GM19463 (cell line): ENCODE results near the gene PRM3.

Experiments
- ATAC-seq: cut with Tn5 transposase; IDR thresholded peaks from one replicate; pipeline ENCODE4 v1.9.1; 2021; ENCODE audit warnings: mild to moderate bottlenecking, moderate library complexity; ENCODE audit not compliant: unreplicated experiment

PRM3 gene

DNA sequence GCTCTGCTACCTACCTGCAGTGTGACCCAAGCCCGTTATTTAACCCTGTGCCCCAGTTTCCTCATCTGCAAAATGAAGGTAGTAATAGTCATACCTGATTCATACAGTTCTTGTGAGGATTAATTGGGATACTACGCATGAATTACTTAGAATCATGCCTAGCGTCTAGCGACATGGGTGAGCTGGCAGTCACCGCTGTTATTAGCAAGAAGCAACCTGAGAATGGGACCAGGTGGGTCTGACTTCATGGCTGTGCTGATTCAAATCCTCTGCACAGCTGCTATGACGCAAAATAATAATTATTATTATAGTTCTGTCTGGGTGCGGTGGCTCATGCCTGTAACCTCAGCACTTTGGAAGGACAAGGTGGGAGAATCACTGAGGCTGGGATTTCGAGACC, 25.3 kb downstream of the PRM3 start:
- no peak for ATAC-seq

- no peak for ATAC-seq
These were observed 27.4 kb downstream of the PRM3 start for GRCh38 chr16:11245988-11246387.

GRCh38 chr16:11245222-11245737, 28.1 kb downstream of the PRM3 start:
- ATAC-seq = no peak

- no peak for ATAC-seq
These were observed 30.8 kb downstream of the PRM3 start for GRCh38 chr16:11242658-11243057.

DNA sequence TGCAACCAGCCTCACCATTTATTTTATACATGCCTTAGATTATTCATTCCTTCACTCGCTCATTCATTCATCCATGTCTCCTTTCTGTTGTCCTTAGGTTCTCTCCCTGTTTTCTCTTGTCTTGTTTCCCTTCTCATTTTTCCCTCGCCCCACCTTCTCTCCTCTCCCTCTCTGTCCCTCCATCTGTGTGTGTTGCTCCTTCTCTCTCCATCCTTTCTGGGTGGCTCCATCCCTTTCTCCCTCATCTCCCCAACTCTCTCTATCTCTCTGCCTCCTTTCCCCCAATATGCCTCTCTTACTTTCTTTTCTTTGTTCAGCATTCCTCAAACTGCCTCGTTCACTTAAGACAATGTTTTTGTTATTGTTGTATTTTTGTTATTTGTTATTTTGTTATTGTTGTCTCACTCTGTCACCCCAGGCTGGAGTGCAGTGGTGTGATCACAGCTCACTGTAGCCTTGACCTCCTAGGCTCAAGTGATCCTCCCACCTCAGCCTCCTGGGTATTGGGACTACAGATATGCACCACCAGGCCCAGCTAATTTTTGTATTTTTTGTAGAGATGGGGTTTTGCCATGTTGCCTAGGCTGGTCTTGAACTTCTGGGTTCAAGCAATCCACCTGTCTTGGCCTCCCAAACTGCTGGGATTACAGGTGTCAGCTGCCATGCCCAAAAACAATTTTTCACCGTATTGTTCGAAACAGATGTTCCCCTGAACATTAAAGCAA, 31.8 kb downstream of the PRM3 start:
- ATAC-seq = no peak

- ATAC-seq = no peak
These were observed 32.6 kb downstream of the PRM3 start for GRCh38 chr16:11240636-11241473.

DNA sequence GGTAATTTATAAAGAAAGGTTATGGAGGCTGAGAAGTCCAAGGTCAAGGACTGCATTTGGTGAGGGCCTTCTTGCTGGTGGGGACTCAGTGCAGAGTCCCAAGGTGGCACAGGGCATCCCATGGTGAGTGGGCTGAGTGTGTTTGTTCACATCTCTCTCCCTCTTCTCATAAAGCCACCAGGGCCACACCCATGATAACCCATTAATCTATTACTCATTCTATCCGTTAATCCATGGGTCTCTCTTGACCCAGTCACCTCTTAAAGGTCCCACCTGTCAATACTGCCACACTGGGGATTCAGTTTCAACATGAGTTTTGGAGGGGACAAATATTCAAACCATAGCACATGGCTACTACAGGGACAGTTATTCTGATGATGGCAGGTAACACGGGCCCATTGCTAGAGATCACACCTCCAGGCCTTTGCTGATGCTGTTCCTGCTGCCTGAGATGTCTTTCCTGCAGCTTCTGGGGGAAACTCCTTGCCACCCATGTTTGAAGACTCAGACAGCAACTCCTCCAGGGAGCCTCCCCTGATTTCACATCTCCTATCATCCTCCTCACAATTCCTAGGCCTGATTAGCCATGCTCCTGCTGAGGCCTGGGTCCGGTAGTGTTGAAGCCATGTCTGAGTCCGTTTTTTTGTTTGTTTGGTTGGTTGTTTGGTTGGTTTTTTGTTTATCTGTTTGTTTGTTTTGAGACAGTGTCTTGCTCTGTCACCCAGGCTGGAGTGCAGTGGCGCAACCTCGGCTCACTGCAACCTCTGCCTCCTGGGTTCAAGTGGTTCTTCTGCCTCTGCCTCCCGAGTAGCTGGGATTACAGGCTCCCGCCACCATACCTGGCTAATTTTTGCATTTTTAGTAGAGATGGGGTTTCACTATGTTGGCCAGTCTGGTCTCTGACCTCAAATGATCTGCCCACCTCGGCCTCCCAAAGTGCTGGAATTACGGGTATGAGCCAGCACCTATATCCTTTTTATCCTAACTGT, 33.5 kb downstream of the PRM3 start:
- ATAC-seq = no peak

- no peak for ATAC-seq
These were observed 34.9 kb downstream of the PRM3 start for GRCh38 chr16:11238272-11239202.

DNA sequence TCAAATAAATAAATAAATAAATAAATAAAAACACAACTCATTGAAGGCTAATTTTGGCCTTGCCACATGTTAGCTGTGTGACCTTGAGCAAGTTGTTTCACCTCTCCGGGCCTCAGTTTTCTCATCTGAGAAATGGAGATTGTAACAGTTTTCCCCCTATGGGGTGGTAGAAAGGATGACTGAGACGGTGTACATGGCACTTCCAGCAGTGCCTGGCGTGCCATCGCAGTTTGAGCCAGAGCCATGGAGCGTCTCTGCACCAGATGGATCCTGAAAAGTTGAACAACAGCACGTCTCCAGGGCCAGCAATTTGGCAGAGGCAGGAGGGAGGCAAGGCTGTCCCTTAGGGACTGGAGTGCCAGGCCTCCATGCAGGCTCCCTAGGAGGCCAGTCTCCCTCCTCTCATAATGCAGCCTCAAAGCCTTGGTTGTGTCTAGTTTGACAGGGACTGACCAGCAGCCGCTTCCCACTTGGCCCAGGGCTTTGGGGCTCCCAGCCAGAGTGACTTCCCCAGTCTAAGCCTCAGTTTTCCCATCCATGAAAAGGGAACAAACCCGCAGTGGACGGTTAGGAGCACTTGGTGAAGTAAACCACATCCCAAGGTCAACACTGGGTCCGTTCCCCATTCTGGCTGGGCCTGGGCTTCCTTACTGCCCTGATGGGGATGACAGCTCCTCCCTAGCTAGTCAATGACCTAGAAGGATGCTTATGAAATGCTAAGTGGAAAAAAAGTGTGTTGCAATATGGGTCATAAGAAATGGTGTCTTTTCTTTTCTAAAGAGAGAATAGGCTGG, 36.8 kb downstream of the PRM3 start:
- no peak for ATAC-seq

- no peak for ATAC-seq
These were observed 37.8 kb downstream of the PRM3 start for GRCh38 chr16:11235703-11235991.

- ATAC-seq = no peak
These were observed 38.3 kb downstream of the PRM3 start for GRCh38 chr16:11234884-11235702.

GRCh38 chr16:11233727-11234376, 39.6 kb downstream of the PRM3 start:
- ATAC-seq = no peak

DNA sequence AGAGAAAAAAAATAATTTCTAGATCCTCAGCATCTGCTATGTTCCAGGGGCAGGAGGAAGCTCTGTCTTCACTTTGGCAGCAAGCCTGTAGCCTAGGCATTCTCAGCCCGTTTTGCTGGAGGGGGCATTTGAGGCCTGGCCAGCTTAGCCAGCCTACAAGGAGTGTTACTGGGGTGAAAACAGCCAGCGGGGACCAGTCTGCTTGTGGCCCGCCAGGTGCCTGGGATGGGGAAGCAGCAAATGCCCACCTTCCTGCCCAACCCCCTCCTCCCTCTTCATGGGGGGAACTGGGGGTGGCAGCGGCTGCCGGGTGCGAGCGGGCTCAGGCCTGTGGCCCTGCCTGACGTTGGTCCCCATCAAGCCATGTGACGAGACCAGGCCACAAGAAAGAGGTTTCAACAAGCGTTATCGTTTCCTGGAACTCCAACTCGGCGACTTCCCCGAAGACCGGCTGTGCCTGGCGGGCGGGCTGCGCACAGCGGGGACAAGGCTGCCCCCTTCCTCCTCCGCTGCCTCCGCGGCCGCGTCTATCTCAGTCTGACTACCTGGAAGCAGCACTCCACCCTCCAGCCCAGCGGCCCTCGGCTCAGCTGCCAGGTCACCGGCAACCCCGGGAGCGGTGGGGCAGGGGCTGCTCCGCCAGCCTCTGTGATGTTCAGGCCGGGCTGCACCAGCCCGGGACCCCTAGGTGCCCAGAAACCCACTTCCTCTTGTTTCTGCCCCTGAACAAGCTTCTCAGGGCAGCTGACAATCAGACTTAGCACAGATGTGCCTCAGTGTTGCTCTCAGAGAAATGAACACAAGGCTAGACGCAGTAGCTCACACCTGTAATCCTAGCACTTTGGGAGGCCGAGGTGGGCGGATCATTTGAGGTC, 40.3 kb downstream of the PRM3 start:
- ATAC-seq = peak; percentile 56

GRCh38 chr16:11232302-11232851, 41.1 kb downstream of the PRM3 start:
- no peak for ATAC-seq

DNA sequence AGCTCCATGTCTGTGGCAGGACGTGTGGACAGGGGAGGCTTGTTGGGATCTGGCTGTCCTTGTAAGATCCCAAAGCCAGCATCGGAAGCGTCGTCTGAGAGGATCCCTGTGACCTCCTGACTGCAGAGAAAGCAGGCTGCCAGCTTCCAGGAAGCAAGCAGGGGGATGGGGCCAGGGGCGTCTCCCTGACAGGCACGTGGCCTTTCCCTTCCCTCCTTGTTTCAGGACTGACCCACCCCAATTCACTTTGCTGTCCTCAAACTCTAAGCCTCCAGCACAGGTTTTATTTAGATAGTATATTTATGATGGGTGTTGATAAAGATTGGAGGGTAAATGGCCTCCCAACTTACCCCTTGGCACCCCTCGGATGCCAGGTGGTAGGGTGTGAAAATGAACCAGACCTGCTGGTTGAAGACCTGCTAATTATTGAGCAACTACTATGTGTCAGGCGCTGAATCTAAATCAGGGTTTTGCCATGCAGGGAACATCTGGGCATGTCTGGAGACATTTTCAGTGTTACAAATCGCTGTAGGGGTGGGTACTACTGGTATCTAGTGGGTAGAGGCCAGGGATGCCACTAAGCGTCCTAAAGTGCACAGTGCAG, 42.0 kb downstream of the PRM3 start:
- no peak for ATAC-seq

DNA sequence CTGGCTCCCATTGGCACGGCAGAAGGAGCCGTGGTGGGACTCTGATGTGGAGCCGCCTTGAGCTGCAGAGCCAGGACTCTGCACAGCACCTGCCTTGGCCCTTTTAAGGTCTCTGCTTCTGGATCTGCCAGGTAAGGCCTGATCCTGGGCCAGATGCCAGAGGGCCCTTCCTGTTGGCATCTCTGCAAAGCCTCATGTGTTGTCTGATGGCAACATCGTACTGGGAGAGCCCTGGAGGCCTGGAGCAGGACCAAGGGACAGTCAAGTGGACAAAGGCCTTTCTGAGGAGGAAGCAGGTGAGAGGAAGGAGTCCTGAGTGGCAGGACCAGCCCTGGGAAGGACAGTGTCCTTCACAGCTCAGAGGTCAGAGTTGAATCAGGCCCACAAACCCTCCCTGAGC, 43.5 kb downstream of the PRM3 start:
- ATAC-seq = no peak
